ENCODE results near the gene FOXP1. TPM values are rescaled to one million over a fixed set of nuclear protein-coding genes. Genes with fewer than 3 reads are reported as not detected.
A peak's percentile ranks its signal among the peaks of the same experiment; 100 is the strongest.

Gene FOXP1
- total and polyA plus RNA-seq, 2 of the 13 experiments (the other 11 are each of a cell fraction or from before 2014, with no cell fraction given): 40.4 to 59.0 TPM

DNA sequence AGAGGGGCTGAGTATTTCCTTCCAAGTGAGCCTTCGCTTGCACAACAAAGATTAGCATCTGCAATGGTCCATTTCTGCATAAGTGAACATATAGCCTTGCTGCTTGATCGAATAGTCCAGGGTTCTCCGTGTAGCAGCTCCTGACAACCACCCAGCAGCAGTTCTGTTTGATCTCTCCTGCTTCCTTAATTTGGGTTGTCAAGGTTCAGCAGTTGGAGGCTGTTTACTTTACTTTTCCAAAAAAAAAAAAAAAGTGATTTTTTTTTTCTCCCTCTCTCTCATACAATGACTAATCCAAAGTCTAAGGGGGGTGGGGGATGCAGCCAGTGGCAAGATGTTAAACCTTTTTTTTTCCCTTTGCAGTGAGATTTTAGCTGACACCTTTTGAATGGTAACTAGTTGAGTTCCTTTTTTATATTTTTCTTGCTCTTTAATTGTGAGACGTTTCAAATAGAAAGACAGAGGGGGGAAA, 3.6 kb downstream of the FOXP1 start (continued):
- TF ChIP-seq, protein P1, sequence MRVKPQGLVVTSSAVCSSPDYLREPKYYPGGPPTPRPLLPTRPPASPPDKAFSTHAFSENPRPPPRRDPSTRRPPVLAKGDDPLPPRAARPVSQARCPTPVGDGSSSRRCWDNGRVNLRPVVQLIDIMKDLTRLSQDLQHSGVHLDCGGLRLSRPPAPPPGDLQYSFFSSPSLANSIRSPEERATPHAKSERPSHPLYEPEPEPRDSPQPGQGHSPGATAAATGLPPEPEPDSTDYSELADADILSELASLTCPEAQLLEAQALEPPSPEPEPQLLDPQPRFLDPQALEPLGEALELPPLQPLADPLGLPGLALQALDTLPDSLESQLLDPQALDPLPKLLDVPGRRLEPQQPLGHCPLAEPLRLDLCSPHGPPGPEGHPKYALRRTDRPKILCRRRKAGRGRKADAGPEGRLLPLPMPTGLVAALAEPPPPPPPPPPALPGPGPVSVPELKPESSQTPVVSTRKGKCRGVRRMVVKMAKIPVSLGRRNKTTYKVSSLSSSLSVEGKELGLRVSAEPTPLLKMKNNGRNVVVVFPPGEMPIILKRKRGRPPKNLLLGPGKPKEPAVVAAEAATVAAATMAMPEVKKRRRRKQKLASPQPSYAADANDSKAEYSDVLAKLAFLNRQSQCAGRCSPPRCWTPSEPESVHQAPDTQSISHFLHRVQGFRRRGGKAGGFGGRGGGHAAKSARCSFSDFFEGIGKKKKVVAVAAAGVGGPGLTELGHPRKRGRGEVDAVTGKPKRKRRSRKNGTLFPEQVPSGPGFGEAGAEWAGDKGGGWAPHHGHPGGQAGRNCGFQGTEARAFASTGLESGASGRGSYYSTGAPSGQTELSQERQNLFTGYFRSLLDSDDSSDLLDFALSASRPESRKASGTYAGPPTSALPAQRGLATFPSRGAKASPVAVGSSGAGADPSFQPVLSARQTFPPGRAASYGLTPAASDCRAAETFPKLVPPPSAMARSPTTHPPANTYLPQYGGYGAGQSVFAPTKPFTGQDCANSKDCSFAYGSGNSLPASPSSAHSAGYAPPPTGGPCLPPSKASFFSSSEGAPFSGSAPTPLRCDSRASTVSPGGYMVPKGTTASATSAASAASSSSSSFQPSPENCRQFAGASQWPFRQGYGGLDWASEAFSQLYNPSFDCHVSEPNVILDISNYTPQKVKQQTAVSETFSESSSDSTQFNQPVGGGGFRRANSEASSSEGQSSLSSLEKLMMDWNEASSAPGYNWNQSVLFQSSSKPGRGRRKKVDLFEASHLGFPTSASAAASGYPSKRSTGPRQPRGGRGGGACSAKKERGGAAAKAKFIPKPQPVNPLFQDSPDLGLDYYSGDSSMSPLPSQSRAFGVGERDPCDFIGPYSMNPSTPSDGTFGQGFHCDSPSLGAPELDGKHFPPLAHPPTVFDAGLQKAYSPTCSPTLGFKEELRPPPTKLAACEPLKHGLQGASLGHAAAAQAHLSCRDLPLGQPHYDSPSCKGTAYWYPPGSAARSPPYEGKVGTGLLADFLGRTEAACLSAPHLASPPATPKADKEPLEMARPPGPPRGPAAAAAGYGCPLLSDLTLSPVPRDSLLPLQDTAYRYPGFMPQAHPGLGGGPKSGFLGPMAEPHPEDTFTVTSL (CRISPR knock-in tag; IDR thresholded peaks at IDR 0.05; ENCODE audit: borderline replicate concordance): 0 out of 2 replicates have a peak, but pooled peaks have one; percentile 58
- TF ChIP-seq ZNF75D (CRISPR knock-in tag; IDR thresholded peaks at IDR 0.05; ENCODE audit: borderline replicate concordance) (no peak), ARNT (IDR thresholded peaks at IDR 0.05) (no peak), ZNF747 (CRISPR knock-in tag; IDR thresholded peaks at IDR 0.05; ENCODE audit: borderline replicate concordance) (no peak), HDAC1 (CRISPR knock-in tag; IDR thresholded peaks at IDR 0.05) (peak; percentile 84), NFIB (CRISPR knock-in tag; IDR thresholded peaks at IDR 0.05; ENCODE audit: borderline replicate concordance) (no peak), KDM5B (CRISPR knock-in tag; IDR thresholded peaks at IDR 0.05; ENCODE audit: borderline replicate concordance) (no peak), ZNF607 (CRISPR knock-in tag; IDR thresholded peaks at IDR 0.05; ENCODE audit: borderline replicate concordance) (no peak), MEIS1 (CRISPR knock-in tag; IDR thresholded peaks at IDR 0.05; ENCODE audit: borderline replicate concordance) (no peak), PHF8 (CRISPR knock-in tag; IDR thresholded peaks at IDR 0.05) (0 out of 2 replicates have a peak, but pooled peaks have one; percentile 13), KAT2B (IDR thresholded peaks at IDR 0.05; ENCODE audit: borderline replicate concordance, low read depth, low read length) (no peak), RAD21 (CRISPR knock-in tag; IDR thresholded peaks at IDR 0.05) (no peak), KLF9 (CRISPR knock-in tag; IDR thresholded peaks at IDR 0.05; ENCODE audit: low read depth) (no peak), ZNF777 (CRISPR knock-in tag; IDR thresholded peaks at IDR 0.05) (no peak), SNAPC2 (CRISPR knock-in tag; IDR thresholded peaks at IDR 0.05) (no peak), MTF2 (CRISPR knock-in tag; IDR thresholded peaks at IDR 0.05; ENCODE audit: borderline replicate concordance) (no peak), TSC22D2 (CRISPR knock-in tag; IDR thresholded peaks at IDR 0.05; ENCODE audit: borderline replicate concordance) (no peak)
- TF ChIP-seq, protein P2, sequence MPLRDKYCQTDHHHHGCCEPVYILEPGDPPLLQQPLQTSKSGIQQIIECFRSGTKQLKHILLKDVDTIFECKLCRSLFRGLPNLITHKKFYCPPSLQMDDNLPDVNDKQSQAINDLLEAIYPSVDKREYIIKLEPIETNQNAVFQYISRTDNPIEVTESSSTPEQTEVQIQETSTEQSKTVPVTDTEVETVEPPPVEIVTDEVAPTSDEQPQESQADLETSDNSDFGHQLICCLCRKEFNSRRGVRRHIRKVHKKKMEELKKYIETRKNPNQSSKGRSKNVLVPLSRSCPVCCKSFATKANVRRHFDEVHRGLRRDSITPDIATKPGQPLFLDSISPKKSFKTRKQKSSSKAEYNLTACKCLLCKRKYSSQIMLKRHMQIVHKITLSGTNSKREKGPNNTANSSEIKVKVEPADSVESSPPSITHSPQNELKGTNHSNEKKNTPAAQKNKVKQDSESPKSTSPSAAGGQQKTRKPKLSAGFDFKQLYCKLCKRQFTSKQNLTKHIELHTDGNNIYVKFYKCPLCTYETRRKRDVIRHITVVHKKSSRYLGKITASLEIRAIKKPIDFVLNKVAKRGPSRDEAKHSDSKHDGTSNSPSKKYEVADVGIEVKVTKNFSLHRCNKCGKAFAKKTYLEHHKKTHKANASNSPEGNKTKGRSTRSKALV (CRISPR knock-in tag; IDR thresholded peaks at IDR 0.05): no peak
- TF ChIP-seq, protein P3, sequence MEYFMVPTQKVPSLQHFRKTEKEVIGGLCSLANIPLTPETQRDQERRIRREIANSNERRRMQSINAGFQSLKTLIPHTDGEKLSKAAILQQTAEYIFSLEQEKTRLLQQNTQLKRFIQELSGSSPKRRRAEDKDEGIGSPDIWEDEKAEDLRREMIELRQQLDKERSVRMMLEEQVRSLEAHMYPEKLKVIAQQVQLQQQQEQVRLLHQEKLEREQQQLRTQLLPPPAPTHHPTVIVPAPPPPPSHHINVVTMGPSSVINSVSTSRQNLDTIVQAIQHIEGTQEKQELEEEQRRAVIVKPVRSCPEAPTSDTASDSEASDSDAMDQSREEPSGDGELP (IDR thresholded peaks at IDR 0.05; ENCODE audit: borderline replicate concordance, low read depth): peak; percentile 45
- TF ChIP-seq, protein P4, sequence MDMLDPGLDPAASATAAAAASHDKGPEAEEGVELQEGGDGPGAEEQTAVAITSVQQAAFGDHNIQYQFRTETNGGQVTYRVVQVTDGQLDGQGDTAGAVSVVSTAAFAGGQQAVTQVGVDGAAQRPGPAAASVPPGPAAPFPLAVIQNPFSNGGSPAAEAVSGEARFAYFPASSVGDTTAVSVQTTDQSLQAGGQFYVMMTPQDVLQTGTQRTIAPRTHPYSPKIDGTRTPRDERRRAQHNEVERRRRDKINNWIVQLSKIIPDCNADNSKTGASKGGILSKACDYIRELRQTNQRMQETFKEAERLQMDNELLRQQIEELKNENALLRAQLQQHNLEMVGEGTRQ (IDR thresholded peaks at IDR 0.05; ENCODE audit: low read depth, low read length): no peak
- TF ChIP-seq, protein P4 (CRISPR knock-in tag; IDR thresholded peaks at IDR 0.05; ENCODE audit: borderline replicate concordance): no peak
